ENCODE measurements around the gene CA12. TPM values are rescaled to one million over a fixed set of nuclear protein-coding genes. Genes with fewer than 3 reads are reported as not detected.

Gene CA12
- total and polyA plus RNA-seq, 5 experiments from 2014 or later: not detected

GRCh38 chr15:63295341-63295740 lies 86.3 kb downstream of the CA12 start:
- H3K36me3 Mint-ChIP-seq: peaks cover 0 to 88% (median 20%) of the 10 kb centered on the region in 3 donors
- DNase-seq (no peak), ATAC-seq (no peak)
- H3K4me3 Mint-ChIP-seq: no peak overlapping the region
- peak overlapping the region in 3 of 10 donors; percentile 18 to 52 (median 33) for H3K27ac Mint-ChIP-seq
- no peaks in the 10 kb centered on the region for H3K27me3 Mint-ChIP-seq
- H3K9me3 Mint-ChIP-seq: no peaks in the 10 kb centered on the region
- peaks cover 4 to 15% (median 9%) of the 10 kb centered on the region in 4 donors for H3K4me1 Mint-ChIP-seq
- POLR2A ChIA-PET: no interaction called here

- DNase-seq (no peak), ATAC-seq (no peak)
- no peaks in the 10 kb centered on the region for H3K9me3 Mint-ChIP-seq
- POLR2A ChIA-PET: no interaction called here
- no peak overlapping the region for H3K4me3 Mint-ChIP-seq
- no peaks in the 10 kb centered on the region for H3K27me3 Mint-ChIP-seq
- H3K27ac Mint-ChIP-seq: no peak overlapping the region
- peaks cover 0 to 78% (median 18%) of the 10 kb centered on the region in 3 donors for H3K36me3 Mint-ChIP-seq
- peaks cover 4 to 15% (median 9%) of the 10 kb centered on the region in 4 donors for H3K4me1 Mint-ChIP-seq
Measured at GRCh38 chr15:63294359-63294758, 87.3 kb downstream of the CA12 start.

GRCh38 chr15:63292771-63293170 lies 88.9 kb downstream of the CA12 start:
- no peak for ATAC-seq
- DNase-seq: no peak
- H3K4me3 Mint-ChIP-seq: no peak overlapping the region
- POLR2A ChIA-PET: interaction anchor here (0.5 kb wide), 1 partner anchor 16 kb away, joined by 3 read pairs; no protein-coding TSS in a partner anchor
- H3K27me3 Mint-ChIP-seq: no peaks in the 10 kb centered on the region
- H3K4me1 Mint-ChIP-seq: peaks cover 2 to 20% (median 15%) of the 10 kb centered on the region in 4 donors
- no peaks in the 10 kb centered on the region for H3K9me3 Mint-ChIP-seq
- no peak overlapping the region for H3K27ac Mint-ChIP-seq
- peaks cover 0 to 72% (median 15%) of the 10 kb centered on the region in 3 donors for H3K36me3 Mint-ChIP-seq

- no peaks in the 10 kb centered on the region for H3K27me3 Mint-ChIP-seq
- H3K9me3 Mint-ChIP-seq: no peaks in the 10 kb centered on the region
- peaks cover 0 to 72% (median 15%) of the 10 kb centered on the region in 3 donors for H3K36me3 Mint-ChIP-seq
- peaks cover 2 to 20% (median 15%) of the 10 kb centered on the region in 4 donors for H3K4me1 Mint-ChIP-seq
- DNase-seq: no peak
- POLR2A ChIA-PET: interaction anchor here (0.5 kb wide), 1 partner anchor 15 kb away, joined by 3 read pairs; no protein-coding TSS in a partner anchor
- H3K4me3 Mint-ChIP-seq: no peak overlapping the region
- H3K27ac Mint-ChIP-seq: no peak overlapping the region
- ATAC-seq: no peak
Measured at GRCh38 chr15:63292241-63292640, 89.4 kb downstream of the CA12 start.

- POLR2A ChIA-PET: interaction anchor here (1.2 kb wide), 1 partner anchor 172 kb away, joined by 4 read pairs; no protein-coding TSS in a partner anchor
- H3K4me1 Mint-ChIP-seq: peaks cover 2 to 20% (median 15%) of the 10 kb centered on the region in 4 donors
- no peaks in the 10 kb centered on the region for H3K27me3 Mint-ChIP-seq
- no peak overlapping the region for H3K27ac Mint-ChIP-seq
- DNase-seq (no peak), ATAC-seq (no peak)
- H3K4me3 Mint-ChIP-seq: no peak overlapping the region
- H3K36me3 Mint-ChIP-seq: peaks cover 0 to 76% (median 12%) of the 10 kb centered on the region in 3 donors
- no peaks in the 10 kb centered on the region for H3K9me3 Mint-ChIP-seq
Measured at GRCh38 chr15:63291507-63291906, 90.1 kb downstream of the CA12 start.

GRCh38 chr15:63288778-63289378 lies 92.8 kb downstream of the CA12 start:
- ATAC-seq (peak; percentile 77 to 84), DNase-seq (peak in 4 of 10 donors; percentile 16 to 66 (median 62))
- Mint-ChIP-seq H3K9me3 (no peaks in the 10 kb centered on the region), H3K4me3 (no peak overlapping the region), H3K4me1 (peaks cover 2 to 8% (median 6%) of the 10 kb centered on the region in 4 donors), H3K27ac (peak overlapping the region in 5 of 10 donors; percentile 35 to 68 (median 39)), H3K36me3 (peaks cover 0 to 70% (median 10%) of the 10 kb centered on the region in 3 donors), H3K27me3 (no peaks in the 10 kb centered on the region)
- POLR2A ChIA-PET: interaction anchor here (1.8 kb wide), 1 partner anchor 132 kb away, joined by 5 read pairs; the partner anchor contains the start of gene RPS27L

- POLR2A ChIA-PET: interaction anchor here (1.8 kb wide), 1 partner anchor 131 kb away, joined by 5 read pairs; the partner anchor contains the start of gene RPS27L
- Mint-ChIP-seq H3K27ac (peak overlapping the region in 5 of 10 donors; percentile 35 to 68 (median 39)), H3K36me3 (peaks cover 0 to 70% (median 15%) of the 10 kb centered on the region in 3 donors), H3K27me3 (no peaks in the 10 kb centered on the region), H3K9me3 (no peaks in the 10 kb centered on the region), H3K4me1 (peaks cover 4 to 12% (median 11%) of the 10 kb centered on the region in 4 donors), H3K4me3 (peak overlapping the region in 1 of 10 donors; percentile 29)
- no peak for DNase-seq
- no peak for ATAC-seq
Measured at GRCh38 chr15:63288342-63288741, 93.3 kb downstream of the CA12 start.

- POLR2A ChIA-PET: no interaction called here
- Mint-ChIP-seq H3K4me3 (no peak overlapping the region), H3K27me3 (no peaks in the 10 kb centered on the region), H3K27ac (peak overlapping the region in 2 of 10 donors; percentile 1 to 7), H3K36me3 (peaks cover 0 to 61% (median 18%) of the 10 kb centered on the region in 3 donors), H3K4me1 (peaks cover 4 to 15% (median 12%) of the 10 kb centered on the region in 4 donors), H3K9me3 (no peaks in the 10 kb centered on the region)
- no peak for DNase-seq
- no peak for ATAC-seq
Measured at GRCh38 chr15:63287109-63287508, 94.5 kb downstream of the CA12 start.

GRCh38 chr15:63284335-63284734 lies 97.3 kb downstream of the CA12 start:
- no peak for DNase-seq
- Mint-ChIP-seq H3K4me3 (no peak overlapping the region), H3K4me1 (peaks cover 4 to 22% (median 14%) of the 10 kb centered on the region in 4 donors), H3K27ac (no peak overlapping the region), H3K9me3 (no peaks in the 10 kb centered on the region), H3K27me3 (no peaks in the 10 kb centered on the region), H3K36me3 (peaks cover 0 to 57% (median 11%) of the 10 kb centered on the region in 3 donors)
- ATAC-seq: no peak
- POLR2A ChIA-PET: no interaction called here

- ATAC-seq (no peak), DNase-seq (no peak)
- H3K4me1 Mint-ChIP-seq: peaks cover 6 to 29% (median 14%) of the 10 kb centered on the region in 4 donors
- H3K9me3 Mint-ChIP-seq: no peaks in the 10 kb centered on the region
- peaks cover 0 to 55% (median 11%) of the 10 kb centered on the region in 3 donors for H3K36me3 Mint-ChIP-seq
- POLR2A ChIA-PET: interaction anchor here (0.5 to 1.7 kb wide), 2 partner anchors 86 to 92 kb away, joined by 3 read pairs; no protein-coding TSS in a partner anchor
- H3K27ac Mint-ChIP-seq: peak overlapping the region in 4 of 10 donors; percentile 6 to 53 (median 42)
- H3K27me3 Mint-ChIP-seq: no peaks in the 10 kb centered on the region
- no peak overlapping the region for H3K4me3 Mint-ChIP-seq
Measured at GRCh38 chr15:63283126-63283525, 98.5 kb downstream of the CA12 start.

- no peak for ATAC-seq
- H3K27me3 Mint-ChIP-seq: no peaks in the 10 kb centered on the region
- H3K9me3 Mint-ChIP-seq: no peaks in the 10 kb centered on the region
- peaks cover 0 to 12% (median 0%) of the 10 kb centered on the region in 3 donors for H3K36me3 Mint-ChIP-seq
- peak overlapping the region; percentile 9 to 90 (median 88) for H3K27ac Mint-ChIP-seq
- POLR2A ChIA-PET: interaction anchor here (0.7 to 4.0 kb wide), 10 partner anchors 83 to 287 kb away, joined by 3 to 36 read pairs (median 4); partner anchors contain the start of genes RAB8B and RPS27L
- H3K4me3 Mint-ChIP-seq: peak overlapping the region; percentile 54 to 91 (median 84)
- peaks cover 9 to 50% (median 37%) of the 10 kb centered on the region in 4 donors for H3K4me1 Mint-ChIP-seq
- no peak for DNase-seq
Measured at GRCh38 chr15:63277893-63278456, 103.7 kb downstream of the CA12 start.

GRCh38 chr15:63277038-63277892 lies 104.4 kb downstream of the CA12 start, which contains the start of gene APH1B:
APH1B (plus strand) TSS chr15:63277605; CDS start chr15:63277624, 19 bp downstream.
- ATAC-seq (peak; percentile 84 to 87), DNase-seq (peak; percentile 64 to 90 (median 78))
- Mint-ChIP-seq H3K27ac (peak within 1 kb of the TSS; percentile 76 to 95 (median 90)), H3K9me3 (no peaks in the 10 kb centered on the region), H3K27me3 (no peaks in the 10 kb centered on the region), H3K4me3 (peak within 1 kb of the TSS; percentile 82 to 94 (median 92)), H3K4me1 (peaks cover 9 to 50% (median 37%) of the 10 kb centered on the region in 4 donors), H3K36me3 (peaks cover 0 to 12% (median 0%) of the 10 kb centered on the region in 3 donors)
- POLR2A ChIA-PET: interaction anchor here (0.6 to 4.0 kb wide), 17 partner anchors 15 to 288 kb away, joined by 3 to 36 read pairs (median 4); partner anchors contain the start of genes RAB8B and RPS27L
